Activated CD8-positive, alpha-beta memory T cell treated with anti-CD3 and anti-CD28 coated beads for 36 hours (primary cell): ENCODE results near the gene STIL. TPM values are rescaled to one million over a fixed set of nuclear protein-coding genes. Genes with fewer than 3 reads are reported as not detected.

Experiments used
- CTCF ChIA-PET: fragments of 350-600 bp; sonication (Branson Sonifier 250); formaldehyde crosslinking; loops from one replicate; lab custom pipeline; 2021; ENCODE audit warnings: antibody characterized with exemption; lab: Charles Lee
- POLR2A ChIA-PET: fragments of 350-600 bp; sonication (Branson Sonifier 250); formaldehyde crosslinking; loops from one replicate; lab custom pipeline; 2021; ENCODE audit warnings: antibody characterized with exemption; lab: Charles Lee
- total RNA-seq, 2 experiments: library from RNA; stranded (reverse); gene quantifications; one replicate each; pipeline ENCODE4 v1.2.3, GENCODE V29; 2021

STIL gene
- total RNA-seq, 2 experiments from 2014 or later, result 21.9 to 22.2 TPM

GRCh38 chr1:47252369-47252768, 61.6 kb downstream of the STIL start:
- POLR2A ChIA-PET, result no interaction called here
- CTCF ChIA-PET, result interaction anchor here (2.3 kb wide), 1 partner anchor 10 kb away, joined by 6 read pairs; no protein-coding TSS in a partner anchor

- POLR2A ChIA-PET, result no interaction called here
- CTCF ChIA-PET, result no interaction called here
Measured at GRCh38 chr1:47249755-47250154, 64.2 kb downstream of the STIL start.

- CTCF ChIA-PET, result interaction anchor here (0.6 kb wide), 1 partner anchor 11 kb away, joined by 3 read pairs; no protein-coding TSS in a partner anchor
- POLR2A ChIA-PET, result no interaction called here
Measured at GRCh38 chr1:47244339-47244862, 69.5 kb downstream of the STIL start.

- CTCF ChIA-PET, result interaction anchor here (0.6 kb wide), 1 partner anchor 12 kb away, joined by 3 read pairs; no protein-coding TSS in a partner anchor
- POLR2A ChIA-PET, result no interaction called here
Measured at GRCh38 chr1:47243910-47244309, 70.0 kb downstream of the STIL start.

- POLR2A ChIA-PET, result no interaction called here
- CTCF ChIA-PET, result no interaction called here
Measured at GRCh38 chr1:47241114-47242113, 72.5 kb downstream of the STIL start.

- CTCF ChIA-PET, result no interaction called here
- POLR2A ChIA-PET, result no interaction called here
Measured at GRCh38 chr1:47238935-47239592, 74.9 kb downstream of the STIL start.

GRCh38 chr1:47235806-47236205, 78.1 kb downstream of the STIL start:
- CTCF ChIA-PET, result no interaction called here
- POLR2A ChIA-PET, result no interaction called here

GRCh38 chr1:47235241-47235681, 78.7 kb downstream of the STIL start:
- ChIA-PET CTCF (no interaction called here), POLR2A (no interaction called here)

GRCh38 chr1:47233186-47233585, 80.8 kb downstream of the STIL start:
- CTCF ChIA-PET, result interaction anchor here (1.7 kb wide), 1 partner anchor 40 kb away, joined by 5 read pairs; no protein-coding TSS in a partner anchor
- POLR2A ChIA-PET, result no interaction called here

- POLR2A ChIA-PET, result no interaction called here
Measured at GRCh38 chr1:47232187-47232874, 81.6 kb downstream of the STIL start, which contains the start of gene TAL1. TSS of gene TAL1 (minus strand) at chr1:47232225. CDS start at chr1:47225888, 6,337 bp downstream.

GRCh38 chr1:47231301-47232186, 82.4 kb downstream of the STIL start:
- CTCF ChIA-PET, result interaction anchor here (1.7 kb wide), 1 partner anchor 38 kb away, joined by 5 read pairs; no protein-coding TSS in a partner anchor
- POLR2A ChIA-PET, result no interaction called here

More at GRCh38 chr1:47232187-47232874, 81.6 kb downstream of the STIL start, which contains the start of gene TAL1:
- CTCF ChIA-PET, result interaction anchor here (1.7 kb wide), 1 partner anchor 39 kb away, joined by 5 read pairs; no protein-coding TSS in a partner anchor

GRCh38 chr1:47230692-47231300, 83.2 kb downstream of the STIL start:
- POLR2A ChIA-PET, result no interaction called here
- CTCF ChIA-PET, result no interaction called here

- CTCF ChIA-PET, result no interaction called here
- POLR2A ChIA-PET, result no interaction called here
Measured at GRCh38 chr1:47229886-47230691, 83.9 kb downstream of the STIL start.

- ChIA-PET CTCF (no interaction called here), POLR2A (no interaction called here)
Measured at GRCh38 chr1:47229031-47229885, 84.7 kb downstream of the STIL start.

GRCh38 chr1:47228644-47229030, 85.3 kb downstream of the STIL start:
- POLR2A ChIA-PET, result no interaction called here
- CTCF ChIA-PET, result no interaction called here
